ENCODE measurements around the gene TMEM121. TPM values are rescaled to one million over a fixed set of nuclear protein-coding genes. Genes with fewer than 3 reads are reported as not detected.
A peak's percentile ranks its signal among the peaks of the same experiment; 100 is the strongest.

The TMEM121 gene
- total RNA-seq, 1 experiment from 2014 or later = 33.6 TPM

- intact Hi-C loops (cut with micrococcal nuclease) = loop anchor here (1.0 kb wide), 1 partner anchor 8 kb away; no protein-coding TSS in a partner anchor
- no peaks in the 10 kb centered on the region for H3K9me3 ChIP-seq (ENCODE audit: low read length)
- peak overlapping the region; percentile 100 for H3K9ac ChIP-seq (ENCODE audit: low read length)
- H3K27ac ChIP-seq (ENCODE audit: low read length) = peak overlapping the region; percentile 100
- ATAC-seq = no peak
- BruUV-seq (replicated peaks) = no TSS peak
- no peaks in the 10 kb centered on the region for H3K27me3 ChIP-seq (ENCODE audit: low read length)
- ChIA-PET CTCF (no interaction called here), POLR2A (ENCODE audit: unreplicated experiment) (no interaction called here)
- peak overlapping the region; percentile 45; the same call in 1 of the 2 replicates for H3K4me3 ChIP-seq (ENCODE audit: low read length)
- no peak for DNase-seq
- H3K4me2 ChIP-seq (ENCODE audit: low read length) = peak overlapping the region; percentile 99
- H4K20me1 ChIP-seq (ENCODE audit: low read length) = no peaks in the 10 kb centered on the region
- H3K9me2 ChIP-seq (replicated peaks; ENCODE audit: low read length) = no peaks in the 10 kb centered on the region
- H3K79me2 ChIP-seq (ENCODE audit: low read length) = no peaks in the 10 kb centered on the region
- H3K36me3 ChIP-seq (ENCODE audit: low read depth, low read length) = no peaks in the 10 kb centered on the region
- H3K4me1 ChIP-seq (ENCODE audit: insufficient read depth, low read length) = peaks cover 35% of the 10 kb centered on the region
- H3F3A ChIP-seq (ENCODE audit: low read length, unreplicated experiment) = no peaks in the 10 kb centered on the region
- H2AFZ ChIP-seq (ENCODE audit: low read length) = no peak overlapping the region
- no peak for TF ChIP-seq EZH2phosphoT487 (IDR thresholded peaks at IDR 0.05; ENCODE audit: borderline replicate concordance, low read length)
Observed at GRCh38 chr14:105482486-105483110, 43.8 kb upstream of the TMEM121 start.

- Histone ChIP-seq H3K4me2 (ENCODE audit: low read length) (no peak overlapping the region), H3F3A (ENCODE audit: low read length, unreplicated experiment) (no peaks in the 10 kb centered on the region), H3K9me3 (ENCODE audit: low read length) (no peaks in the 10 kb centered on the region), H3K27me3 (ENCODE audit: low read length) (no peaks in the 10 kb centered on the region), H3K36me3 (ENCODE audit: low read depth, low read length) (no peaks in the 10 kb centered on the region), H4K20me1 (ENCODE audit: low read length) (no peaks in the 10 kb centered on the region), H2AFZ (ENCODE audit: low read length) (no peak overlapping the region), H3K4me1 (ENCODE audit: insufficient read depth, low read length) (peaks cover 39% of the 10 kb centered on the region), H3K79me2 (ENCODE audit: low read length) (no peaks in the 10 kb centered on the region), H3K9me2 (replicated peaks; ENCODE audit: low read length) (no peaks in the 10 kb centered on the region), H3K4me3 (ENCODE audit: low read length) (no peak overlapping the region), H3K9ac (ENCODE audit: low read length) (peak overlapping the region; percentile 100), H3K27ac (ENCODE audit: low read length) (peak overlapping the region; percentile 100)
- ATAC-seq (0 out of 2 replicates have a peak, but pooled peaks have one; percentile 3), DNase-seq (peak; percentile 18)
- intact Hi-C loops (cut with micrococcal nuclease) = no loop called here
- BruUV-seq (replicated peaks) = no TSS peak
- ChIA-PET POLR2A (ENCODE audit: unreplicated experiment) (no interaction called here), CTCF (no interaction called here)
- TF ChIP-seq CTCF (conservative IDR thresholded peaks at IDR 0.05; ENCODE audit: low read depth, low read length) (no peak), EZH2phosphoT487 (IDR thresholded peaks at IDR 0.05; ENCODE audit: borderline replicate concordance, low read length) (no peak), EZH2 (IDR thresholded peaks at IDR 0.05; ENCODE audit: low read length, unreplicated experiment) (no peak)
Observed at GRCh38 chr14:105483300-105484068, 42.9 kb upstream of the TMEM121 start.

GRCh38 chr14:105484069-105484996 lies 42.0 kb upstream of the TMEM121 start:
- Histone ChIP-seq H3K27me3 (ENCODE audit: low read length) (no peaks in the 10 kb centered on the region), H3F3A (ENCODE audit: low read length, unreplicated experiment) (no peaks in the 10 kb centered on the region), H3K9ac (ENCODE audit: low read length) (no peak overlapping the region), H3K9me3 (ENCODE audit: low read length) (no peaks in the 10 kb centered on the region), H3K79me2 (ENCODE audit: low read length) (no peaks in the 10 kb centered on the region), H4K20me1 (ENCODE audit: low read length) (no peaks in the 10 kb centered on the region), H3K4me2 (ENCODE audit: low read length) (no peak overlapping the region), H3K9me2 (replicated peaks; ENCODE audit: low read length) (no peaks in the 10 kb centered on the region), H3K27ac (ENCODE audit: low read length) (no peak overlapping the region), H2AFZ (ENCODE audit: low read length) (no peak overlapping the region), H3K4me1 (ENCODE audit: insufficient read depth, low read length) (peaks cover 47% of the 10 kb centered on the region), H3K36me3 (ENCODE audit: low read depth, low read length) (no peaks in the 10 kb centered on the region), H3K4me3 (ENCODE audit: low read length) (no peak overlapping the region)
- intact Hi-C loops (cut with micrococcal nuclease) = no loop called here
- no TSS peak for BruUV-seq (replicated peaks)
- ChIA-PET POLR2A (ENCODE audit: unreplicated experiment) (no interaction called here), CTCF (no interaction called here)
- ATAC-seq = no peak
- TF ChIP-seq CTCF (conservative IDR thresholded peaks at IDR 0.05; ENCODE audit: low read depth, low read length) = no peak
- no peak for TF ChIP-seq EZH2 (IDR thresholded peaks at IDR 0.05; ENCODE audit: low read length, unreplicated experiment)
- TF ChIP-seq EZH2phosphoT487 (IDR thresholded peaks at IDR 0.05; ENCODE audit: borderline replicate concordance, low read length) = no peak
- no peak for DNase-seq

Measured in PC-3 (cell line).